DOHH2 (cell line): ENCODE data around the gene LBR.

Experiments used
- CTCF ChIP-seq: fragments of 200-600 bp; sonication (generic); IDR thresholded peaks from one replicate; pipeline ENCODE4 v1.5.1; 2014; ENCODE audit warnings: antibody characterized with exemption, mild to moderate bottlenecking, low read depth, low read length; ENCODE audit not compliant: poor library complexity, severe bottlenecking
- EZH2phosphoT487 ChIP-seq: fragments of 200-600 bp; sonication (generic); IDR thresholded peaks from 2 replicates; pipeline ENCODE4 v1.6.1; 2017; ENCODE audit warnings: borderline replicate concordance, mild to moderate bottlenecking, antibody characterized with exemption, low read length, moderate library complexity, mixed read lengths

GRCh38 chr1:225435487-225435886, 7.6 kb upstream of the LBR start:
- TF ChIP-seq CTCF (no peak), EZH2phosphoT487 (no peak)
